Thyroid gland (tissue), 4 donors: Measurements from ENCODE around the gene ACSF3.

Source experiments
- CTCF ChIP-seq, 6 experiments: fragments of 200-600 bp in 3 of 6; fragments of 450-650 bp in 3 of 6; sonication (generic) in 3 of 6; IDR thresholded peaks; one replicate each; pipeline ENCODE4 v1.5.1; 2016 to 2019; ENCODE audit warnings: antibody characterized with exemption in 6 of 6, mild to moderate bottlenecking in 2 of 6, inconsistent platforms in 1 of 6, moderate library complexity in 1 of 6
- POLR2A ChIP-seq, 2 donors: fragments of 450-650 bp; IDR thresholded peaks; one replicate each; pipeline ENCODE4 v1.6.1; 2017; ENCODE audit warnings: antibody characterized with exemption in 2 of 2, mild to moderate bottlenecking in 2 of 2, moderate library complexity in 1 of 2

- no peak for TF ChIP-seq CTCF (IDR thresholded peaks at IDR 0.05)
- TF ChIP-seq POLR2A (IDR thresholded peaks at IDR 0.05): no peak
Measured at GRCh38 chr16:89173174-89173921, 79.7 kb downstream of the ACSF3 start.
